SW480 (cell line): Measurements from ENCODE around the gene TNFRSF13B.
"Not testable (repeated sequence)": the region's sequence is repeated elsewhere in the genome, so short reads cannot be mapped to it uniquely, and the experiment has no call there.

ENCODE experiments used
- DNase-seq: peaks from one replicate; pipeline ENCODE4 v3.0.0-alpha.2; 2016; ENCODE audit warnings: low spot score

Gene TNFRSF13B

DNA sequence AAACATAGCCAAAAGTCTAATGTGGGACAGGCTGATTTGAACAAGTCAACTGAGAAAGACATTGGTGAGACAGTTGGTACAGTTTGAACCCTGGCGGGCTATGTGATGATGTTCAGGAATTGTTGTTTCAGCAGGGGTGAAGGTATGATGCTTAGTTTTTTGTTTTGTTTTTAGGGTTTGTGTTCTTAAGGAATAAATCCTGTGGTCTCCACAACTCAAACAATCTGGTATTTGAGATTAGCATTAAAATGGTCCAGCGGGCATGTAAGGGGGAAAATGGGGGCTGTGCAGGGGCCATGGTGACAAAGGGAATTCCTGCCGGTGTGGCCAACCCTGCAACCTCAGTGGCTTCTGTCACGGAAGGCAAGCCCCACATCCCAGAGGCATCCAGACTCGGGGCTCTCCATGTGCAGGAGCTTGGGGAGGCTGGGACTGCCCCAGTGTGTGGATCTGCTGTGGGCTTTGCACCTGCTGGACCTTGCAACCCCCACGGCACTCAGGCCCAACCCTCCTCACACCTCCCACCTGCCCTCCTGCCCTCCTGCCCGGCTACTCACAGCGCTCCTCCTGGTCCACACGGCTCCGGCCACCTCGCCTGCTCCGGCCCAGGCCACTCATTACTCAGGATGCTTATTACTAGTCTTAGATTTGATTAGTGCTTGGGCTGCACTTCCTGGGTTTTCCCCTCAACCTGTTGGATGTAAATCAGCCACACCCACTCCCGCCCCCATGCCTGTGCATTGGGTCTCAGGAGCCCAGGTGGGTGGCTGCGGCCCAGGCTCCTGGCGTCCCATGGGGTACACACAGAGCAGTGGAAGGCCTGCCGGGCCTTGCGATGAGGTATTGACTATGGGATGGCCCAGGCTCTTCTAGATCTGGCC is at the start of gene TNFRSF13B:
Gene TNFRSF13B, minus strand, starts transcription at position 661 of the 881 bp plus-strand sequence. Its CDS starts 43 bp downstream, at position 618.
- DNase-seq: no peak

GRCh38 chr17:17021194-17021863 is 49.4 kb upstream of the TNFRSF13B start:
- DNase-seq: peak; percentile 89

- DNase-seq: no peak
Observed at GRCh38 chr17:17020821-17021193, 48.9 kb upstream of the TNFRSF13B start.

DNA sequence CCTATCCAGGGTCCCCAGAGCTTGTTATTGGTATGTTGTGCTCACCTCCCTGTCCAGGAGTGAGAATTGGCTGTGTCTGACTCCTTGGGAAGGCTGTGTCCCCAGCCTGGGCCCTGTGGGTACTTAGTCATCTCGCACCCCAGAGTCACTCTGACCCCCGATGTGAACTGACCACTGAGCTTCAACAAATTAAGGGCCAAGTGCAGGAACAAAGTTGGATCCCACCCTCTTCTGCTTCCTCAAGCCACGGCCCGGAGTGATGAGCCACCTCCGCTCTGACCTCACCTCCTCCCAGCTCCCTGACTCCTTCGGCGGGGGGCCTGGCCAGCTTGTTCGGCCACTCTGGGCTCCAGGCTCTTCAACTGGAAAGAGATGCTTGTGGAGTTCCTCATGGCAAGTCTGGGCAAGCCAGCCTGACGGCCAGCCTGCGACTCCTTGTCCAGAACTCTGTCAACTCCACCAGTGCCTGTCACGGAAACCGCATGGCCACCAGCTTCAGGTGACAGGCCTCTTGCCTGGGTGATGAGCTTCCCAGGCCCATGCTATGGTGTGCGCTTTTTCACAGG is 48.1 kb upstream of the TNFRSF13B start:
- no peak for DNase-seq

DNA sequence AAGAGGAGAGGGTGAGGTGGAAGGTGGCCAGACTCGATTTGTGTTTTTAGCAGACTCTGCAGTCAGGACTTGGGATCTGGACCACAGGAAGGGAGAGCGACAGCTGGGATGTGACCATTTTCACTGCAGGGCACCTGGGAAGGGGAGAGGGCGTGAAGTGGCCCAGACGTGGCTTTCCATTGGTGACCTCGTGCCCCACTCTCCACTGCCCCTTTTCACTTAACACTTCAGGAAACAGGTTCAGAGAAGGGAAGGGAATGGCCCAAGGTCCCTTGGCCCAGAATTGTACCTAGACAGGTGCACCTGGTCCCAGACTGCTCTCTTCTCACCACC is 47.5 kb upstream of the TNFRSF13B start:
- DNase-seq: no peak

GRCh38 chr17:17018612-17019429 is 46.9 kb upstream of the TNFRSF13B start:
- no peak for DNase-seq

GRCh38 chr17:17018021-17018441 is 46.1 kb upstream of the TNFRSF13B start:
- DNase-seq: no peak

- no peak for DNase-seq
Observed at GRCh38 chr17:17017343-17018014, 45.6 kb upstream of the TNFRSF13B start.

GRCh38 chr17:17016199-17017197 is 44.6 kb upstream of the TNFRSF13B start:
- not testable (repeated sequence) for DNase-seq

DNA sequence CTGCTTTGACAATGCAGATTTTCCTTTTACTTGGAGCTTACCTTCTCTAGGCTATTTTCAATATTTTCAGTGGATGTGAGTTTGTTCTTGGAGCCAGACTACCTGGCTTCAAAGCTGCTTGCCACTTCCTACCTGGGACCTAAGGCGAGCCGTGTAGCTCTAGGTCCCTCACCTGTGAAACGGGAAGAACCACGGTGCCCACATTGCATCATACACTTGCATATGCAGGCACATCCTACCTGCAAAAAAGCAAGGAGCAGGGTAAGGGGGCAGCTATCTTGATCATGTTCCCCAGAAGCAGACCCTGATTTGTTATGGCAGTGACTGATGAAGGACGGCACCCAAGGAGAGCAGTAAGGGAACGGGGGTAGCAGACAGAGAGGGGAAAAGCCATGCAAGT is 43.3 kb upstream of the TNFRSF13B start:
- no peak for DNase-seq

GRCh38 chr17:17014748-17015124 is 42.8 kb upstream of the TNFRSF13B start:
- DNase-seq: peak; percentile 99

- DNase-seq: not testable (repeated sequence)
Observed at GRCh38 chr17:17013828-17014747, 42.2 kb upstream of the TNFRSF13B start.

DNA sequence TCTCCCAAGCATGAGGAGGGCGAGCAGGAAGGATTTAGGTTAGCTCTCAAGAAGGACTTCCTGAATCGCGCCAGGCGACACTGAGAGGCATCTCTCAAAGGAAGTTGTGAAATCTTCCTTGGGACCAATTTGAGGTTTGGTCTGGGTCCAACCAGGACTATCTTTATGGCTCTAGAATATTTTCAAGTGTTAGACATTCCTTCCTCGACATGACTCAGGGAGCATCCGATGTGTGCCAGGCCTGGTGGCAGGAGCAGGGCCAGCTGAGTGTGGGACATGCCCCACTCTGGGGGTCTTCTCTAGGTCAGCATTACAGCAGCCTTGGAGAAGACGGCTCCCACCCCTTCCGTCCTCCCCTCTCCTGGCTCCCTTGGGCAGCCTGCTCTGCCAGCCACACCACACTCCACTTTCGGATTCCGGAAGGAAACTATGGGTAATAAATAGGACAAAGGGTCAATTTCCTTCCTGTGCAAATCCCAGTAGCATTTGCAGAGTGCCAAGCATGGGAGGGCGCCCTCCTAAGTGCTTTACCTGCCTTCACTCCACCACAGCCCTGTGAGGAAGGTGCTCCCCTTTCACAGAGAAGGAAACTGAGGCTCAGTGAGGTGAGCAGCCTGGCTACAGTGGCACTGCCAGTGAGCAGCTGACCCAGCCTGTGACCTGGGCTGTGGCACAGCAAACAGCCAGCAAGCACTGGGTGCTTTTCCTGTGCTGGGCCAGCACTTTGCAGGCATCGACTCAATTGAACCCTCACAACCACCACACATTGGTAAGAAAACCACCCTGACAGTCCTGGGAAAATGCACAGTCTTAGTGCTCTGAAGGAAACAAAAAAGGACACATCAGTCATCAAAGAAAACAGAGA is 39.4 kb upstream of the TNFRSF13B start:
- peak; percentile 87 for DNase-seq

DNA sequence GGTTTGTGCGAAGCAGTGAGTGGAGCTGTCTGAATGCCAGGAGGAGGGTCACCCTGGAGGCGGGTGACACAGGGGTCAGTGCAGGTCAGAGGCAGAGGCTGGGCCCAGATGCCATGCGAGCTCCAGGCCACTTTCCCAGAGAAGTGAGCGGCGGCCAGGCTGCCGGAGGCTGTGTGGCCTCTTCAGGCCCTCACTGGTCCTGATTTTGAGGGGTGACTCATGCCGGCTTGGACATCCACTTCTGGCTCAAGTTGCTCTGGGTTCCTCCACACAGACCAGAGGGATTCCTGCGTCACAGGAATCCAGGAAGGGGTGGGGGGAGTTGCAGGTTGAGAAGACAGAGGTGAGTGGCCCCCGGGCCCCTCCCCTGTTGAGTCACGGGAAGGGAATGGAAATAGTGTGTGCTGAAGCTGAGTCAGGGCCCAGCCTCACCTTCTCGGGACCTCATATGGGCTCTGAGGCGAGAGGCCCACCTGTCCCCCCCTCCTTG is 38.7 kb upstream of the TNFRSF13B start:
- DNase-seq: not testable (repeated sequence)

- not testable (repeated sequence) for DNase-seq
Observed at GRCh38 chr17:17009972-17010371, 38.1 kb upstream of the TNFRSF13B start.

DNA sequence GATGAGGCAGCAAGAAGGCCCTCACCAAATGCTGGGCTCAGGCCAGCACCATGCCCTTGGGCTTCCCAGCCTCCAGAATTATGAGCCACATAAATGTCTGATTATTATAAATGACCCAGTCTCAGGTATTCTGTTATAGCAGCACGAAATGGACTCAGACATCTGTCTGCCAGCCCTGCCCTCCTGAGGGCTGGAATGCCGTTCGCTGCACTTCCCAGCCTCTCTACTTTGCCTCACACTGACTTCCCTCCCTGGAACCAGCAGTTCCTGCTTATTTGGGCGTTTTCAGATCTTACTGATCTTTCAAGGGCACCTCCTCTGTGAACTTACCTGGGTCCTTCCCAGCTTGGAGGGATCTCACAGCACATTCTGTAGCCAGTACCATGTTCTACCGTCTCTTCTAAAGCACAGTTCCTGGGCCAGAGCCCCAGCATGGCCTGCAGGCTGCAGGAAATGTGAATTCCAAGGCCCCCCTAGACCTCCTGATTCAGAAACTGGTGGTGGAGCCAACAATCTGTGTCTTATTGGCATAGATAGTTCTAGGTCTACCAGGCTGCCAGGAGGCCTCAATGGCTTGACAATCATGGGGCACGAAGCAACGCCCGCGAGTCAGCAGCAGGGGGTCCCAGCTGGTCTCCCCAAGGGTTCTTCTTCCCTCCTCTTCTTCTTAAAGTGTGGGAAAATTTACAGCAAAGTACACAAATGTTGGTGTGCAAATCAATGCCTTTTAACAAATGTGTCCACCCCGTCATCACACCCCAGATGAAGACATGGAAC is 36.9 kb upstream of the TNFRSF13B start:
- DNase-seq: not testable (repeated sequence)

DNA sequence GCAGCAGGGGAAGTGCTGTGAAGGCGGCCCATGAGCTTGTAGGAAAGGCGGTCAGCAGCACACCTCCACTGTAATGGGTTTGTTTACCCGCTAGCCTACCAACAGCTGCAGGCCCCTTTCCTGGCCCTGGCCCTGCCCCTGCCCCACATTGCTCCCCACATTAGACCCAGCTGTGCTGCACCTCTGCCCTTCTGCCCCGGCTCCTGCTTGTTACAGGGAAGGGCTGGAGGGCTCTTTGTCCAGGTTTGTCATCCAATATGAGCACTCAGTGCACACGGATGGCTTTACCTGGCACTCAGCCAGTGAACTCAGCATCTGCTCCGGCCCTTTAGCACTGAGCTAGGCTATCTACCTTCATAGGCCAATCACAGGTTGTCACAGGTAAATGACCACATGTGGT is 36.0 kb upstream of the TNFRSF13B start:
- DNase-seq: not testable (repeated sequence)
